GM18870 (cell line): Measurements from ENCODE around the gene FAM20B.

Experiments used
- ATAC-seq: cut with Tn5 transposase; IDR thresholded peaks from one replicate; pipeline ENCODE4 v1.9.1; 2021; ENCODE audit warnings: moderate library complexity; ENCODE audit not compliant: unreplicated experiment

Gene FAM20B

DNA sequence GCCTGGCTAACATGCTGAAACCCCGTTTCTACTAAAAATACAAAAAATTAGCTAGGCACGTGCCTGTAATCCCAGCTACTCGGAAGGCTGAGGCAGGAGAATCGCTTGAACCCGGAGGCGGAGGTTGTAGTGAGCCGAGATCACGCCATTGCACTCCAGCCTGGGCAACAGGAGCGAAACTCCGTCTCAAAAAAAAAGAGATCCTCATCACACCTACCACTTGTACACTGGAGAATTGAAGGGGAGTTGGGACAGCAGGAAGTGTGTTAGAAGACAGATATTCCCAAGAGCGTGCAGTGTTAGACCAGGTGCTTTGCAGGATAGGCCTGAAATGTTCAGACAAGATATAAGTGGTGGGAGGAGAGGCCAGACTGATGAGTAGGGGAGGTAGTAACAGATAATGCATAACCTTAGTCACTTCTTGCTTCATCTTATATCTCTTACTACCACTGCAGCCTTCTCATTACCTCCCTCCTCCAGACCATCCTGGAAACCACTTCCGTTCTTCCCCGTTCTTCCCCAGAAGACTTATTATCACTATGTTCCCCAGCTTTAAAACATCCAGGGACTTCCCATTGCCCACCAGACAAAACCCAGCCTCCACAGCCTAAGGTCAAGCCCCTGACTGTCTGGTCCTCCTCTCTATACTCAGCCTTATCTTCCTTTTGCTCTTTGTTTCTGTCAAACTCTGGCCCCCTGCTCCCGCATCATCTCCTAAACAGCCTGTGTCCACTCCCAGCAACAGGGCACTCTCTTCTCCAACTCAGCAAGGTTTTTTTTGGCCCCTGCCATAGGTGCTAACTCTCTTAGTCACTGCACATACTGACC, 21.3 kb downstream of the FAM20B start:
- ATAC-seq: no peak

- no peak for ATAC-seq
Measured at GRCh38 chr1:179047636-179047997, 21.9 kb downstream of the FAM20B start.

DNA sequence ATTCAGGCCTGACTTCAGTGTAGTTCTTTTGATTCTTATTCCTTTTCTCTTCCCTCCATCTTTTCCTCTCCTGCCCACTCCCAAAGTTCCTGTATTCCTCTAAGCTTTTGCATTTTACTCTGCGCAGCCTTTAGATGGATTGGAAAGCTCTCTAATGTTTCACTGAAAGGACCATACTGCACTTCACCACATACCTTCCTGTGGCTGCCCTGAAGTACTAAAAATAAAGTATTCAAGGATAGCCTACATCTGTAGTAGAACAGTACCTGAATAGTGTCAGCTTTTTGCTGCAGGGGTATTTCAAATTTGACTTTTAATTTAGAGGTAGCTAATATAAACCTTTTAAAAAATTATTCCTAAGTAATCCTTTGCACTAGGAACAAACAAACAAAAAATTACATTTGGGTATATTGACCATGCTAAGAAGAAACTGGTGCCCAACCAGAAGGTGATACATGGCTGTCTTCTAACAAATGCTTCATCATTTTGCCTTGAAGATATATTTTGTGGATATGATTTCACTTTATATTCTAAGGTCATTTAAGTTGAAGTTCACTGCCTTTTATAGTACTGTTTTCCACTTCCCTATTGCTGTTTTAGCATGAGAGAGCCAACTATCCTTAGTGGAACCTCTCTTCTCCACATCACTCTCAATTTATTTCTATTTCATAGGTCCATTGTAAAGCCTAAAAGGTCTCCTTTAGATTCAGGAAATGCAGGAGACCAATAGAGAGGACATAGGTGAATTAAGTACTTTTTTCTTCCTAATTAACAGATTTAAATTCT, 22.8 kb downstream of the FAM20B start:
- ATAC-seq: no peak

DNA sequence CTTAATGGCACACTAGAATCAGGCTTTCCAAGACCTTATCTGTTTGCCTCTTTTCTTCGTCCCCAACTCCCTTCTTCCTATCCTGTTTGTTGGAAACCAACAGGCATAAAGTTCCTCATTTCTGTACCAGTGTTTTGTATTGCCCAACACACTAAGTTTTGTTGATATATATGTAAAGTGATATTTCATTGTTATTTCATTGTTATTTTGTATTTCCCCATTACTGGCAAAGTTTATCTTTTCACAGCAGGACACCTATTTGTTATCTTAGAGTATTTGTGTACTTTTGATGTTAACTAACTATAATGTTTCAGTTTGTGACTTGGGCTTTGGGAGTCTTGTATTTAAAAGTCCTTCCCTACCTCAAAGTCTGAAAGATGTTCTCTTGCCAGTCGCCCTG, 27.1 kb downstream of the FAM20B start:
- ATAC-seq: no peak

DNA sequence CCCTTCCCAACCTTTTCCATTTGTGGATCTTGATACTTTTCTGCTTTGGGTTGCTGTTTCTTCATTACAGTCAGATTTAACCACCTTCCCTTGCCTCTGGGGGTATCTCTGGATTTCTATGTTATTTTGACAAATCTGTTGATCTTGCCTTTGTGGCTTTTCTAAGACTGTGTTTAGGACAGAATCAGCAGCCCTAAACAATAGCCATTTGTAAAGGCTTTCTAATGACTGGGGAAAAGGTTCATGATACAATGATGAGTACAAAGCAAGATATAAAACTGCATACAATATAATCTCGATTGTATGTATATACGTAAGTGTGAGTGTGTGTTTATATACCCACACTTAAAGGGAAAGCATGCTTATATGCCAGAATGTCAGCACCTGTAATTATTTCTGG, 27.8 kb downstream of the FAM20B start:
- no peak for ATAC-seq

GRCh38 chr1:179055937-179056336, 30.2 kb downstream of the FAM20B start:
- ATAC-seq: no peak

DNA sequence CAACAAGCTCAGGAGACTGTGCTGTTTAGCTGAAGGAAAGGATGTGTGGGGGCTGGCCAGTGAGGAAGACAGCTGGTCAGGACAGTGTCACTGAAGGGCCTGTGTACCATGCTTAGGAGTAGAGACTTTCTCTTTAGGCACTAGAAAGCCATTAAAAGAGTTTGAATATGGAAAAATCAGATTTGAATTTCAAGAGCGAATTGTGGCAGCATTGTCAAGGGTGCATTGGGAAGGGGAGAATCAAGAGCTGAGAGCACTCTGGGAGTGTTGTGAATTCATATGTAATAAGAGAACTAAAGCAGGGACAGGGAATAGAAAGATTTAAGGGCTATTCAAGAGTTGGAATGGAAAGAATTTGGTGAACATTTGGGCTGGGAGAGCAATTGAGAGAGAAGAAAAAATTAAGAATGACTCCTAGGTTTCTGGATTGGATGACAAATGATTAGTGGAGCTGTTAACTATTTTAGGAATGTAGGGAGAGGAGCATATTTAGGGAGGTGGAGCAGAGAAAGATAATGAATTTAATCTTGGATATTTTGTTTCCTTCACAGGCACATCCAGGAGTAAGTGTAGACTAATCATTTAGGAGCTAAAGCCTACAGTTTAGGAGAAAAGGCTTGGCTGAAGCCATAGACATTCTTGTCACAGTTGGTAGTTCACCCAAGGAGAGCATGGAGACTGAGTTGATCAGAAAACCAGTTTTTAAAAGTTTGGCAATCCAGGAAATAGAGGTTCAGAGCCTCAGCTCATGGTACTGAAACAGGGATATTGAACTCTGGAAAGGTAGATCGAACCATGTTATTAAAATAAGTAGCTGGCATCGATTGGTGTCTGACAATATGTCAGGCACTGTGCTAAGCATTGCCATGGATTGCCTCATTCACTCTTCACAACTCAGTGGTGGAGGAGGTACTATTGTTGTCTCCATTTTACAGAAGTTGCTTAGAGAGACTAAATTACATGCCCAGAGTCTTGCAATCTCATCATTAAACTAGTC, 33.1 kb downstream of the FAM20B start:
- no peak for ATAC-seq

DNA sequence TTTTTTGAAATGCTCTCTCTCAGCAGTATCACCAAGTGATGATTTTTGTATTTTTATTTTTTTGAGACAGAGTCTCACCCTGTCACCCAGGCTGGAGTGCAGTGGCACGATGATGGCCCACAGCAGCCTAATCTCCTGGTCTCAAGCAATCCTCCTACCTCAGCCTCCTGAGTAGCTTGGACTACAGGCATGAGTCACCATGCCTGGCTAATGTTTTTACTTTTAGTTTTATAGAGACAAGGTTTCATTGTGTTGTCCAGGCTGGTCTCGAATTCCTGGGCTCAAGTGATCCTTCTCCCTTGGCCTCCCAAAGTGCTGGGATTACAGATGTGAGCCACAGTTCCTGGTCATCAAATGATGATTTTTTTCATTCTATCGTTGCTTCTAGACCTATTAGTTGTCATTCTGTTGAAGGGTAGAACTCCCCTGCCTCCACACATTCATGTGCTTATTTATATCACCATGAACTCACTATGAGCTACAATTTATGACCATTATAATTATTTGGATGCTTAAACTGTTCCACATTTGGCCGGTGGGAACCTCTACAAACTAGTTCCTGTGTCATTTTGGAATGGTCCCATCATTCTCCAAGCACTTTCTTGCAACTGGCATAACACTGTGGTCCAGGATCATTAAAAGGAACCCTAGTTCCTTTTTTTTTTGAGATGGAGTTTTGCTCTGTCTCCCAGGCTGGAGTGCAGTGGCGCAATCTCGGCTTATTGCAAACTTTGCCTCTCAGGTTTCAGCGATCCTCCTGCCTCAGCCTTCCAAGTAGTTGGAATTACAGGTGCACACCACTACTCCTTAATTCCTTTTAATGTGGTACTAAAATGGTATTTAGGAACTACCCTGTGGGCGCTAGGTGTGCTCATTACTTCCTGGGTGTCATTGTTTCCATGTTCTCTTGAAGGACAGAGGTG, 35.9 kb downstream of the FAM20B start:
- no peak for ATAC-seq

DNA sequence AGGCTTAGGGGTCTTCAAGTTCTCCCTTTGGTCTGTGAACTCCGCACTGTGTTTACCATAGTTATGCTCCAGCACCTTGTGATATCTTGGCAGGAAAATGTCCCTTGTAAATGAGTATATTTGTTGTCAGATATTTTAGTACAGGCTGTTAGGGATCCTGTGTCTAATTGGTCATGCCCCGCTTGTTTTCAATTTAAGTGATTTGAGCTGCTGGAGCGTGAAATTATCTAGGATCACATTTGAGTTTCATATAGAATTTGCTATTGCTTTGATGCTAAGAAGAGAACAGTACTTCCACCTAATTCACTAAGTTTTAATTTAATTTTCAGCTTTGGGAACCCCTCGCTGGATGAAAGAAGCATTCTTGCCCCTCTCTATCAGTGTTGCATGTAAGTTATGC, 40.8 kb downstream of the FAM20B start:
- ATAC-seq: no peak

DNA sequence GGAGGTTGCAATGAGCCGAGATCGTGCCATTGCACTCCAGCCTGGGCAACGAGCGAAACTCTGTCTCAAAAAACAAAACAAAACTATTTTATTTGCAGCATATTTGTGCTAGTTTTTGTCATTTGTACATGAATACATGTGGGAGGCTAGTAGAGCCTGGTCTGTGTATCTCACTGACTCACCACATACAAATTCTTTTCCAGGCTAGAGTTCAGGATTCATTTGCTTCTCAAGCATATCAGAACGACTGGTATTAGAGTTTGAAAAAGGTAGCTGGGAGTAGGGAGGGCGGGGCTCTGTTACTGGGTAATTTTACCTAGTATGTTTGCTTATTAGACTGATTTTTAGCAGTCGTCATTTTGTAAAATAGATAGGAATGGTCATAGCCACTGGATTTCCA, 51.7 kb downstream of the FAM20B start:
- ATAC-seq: no peak

DNA sequence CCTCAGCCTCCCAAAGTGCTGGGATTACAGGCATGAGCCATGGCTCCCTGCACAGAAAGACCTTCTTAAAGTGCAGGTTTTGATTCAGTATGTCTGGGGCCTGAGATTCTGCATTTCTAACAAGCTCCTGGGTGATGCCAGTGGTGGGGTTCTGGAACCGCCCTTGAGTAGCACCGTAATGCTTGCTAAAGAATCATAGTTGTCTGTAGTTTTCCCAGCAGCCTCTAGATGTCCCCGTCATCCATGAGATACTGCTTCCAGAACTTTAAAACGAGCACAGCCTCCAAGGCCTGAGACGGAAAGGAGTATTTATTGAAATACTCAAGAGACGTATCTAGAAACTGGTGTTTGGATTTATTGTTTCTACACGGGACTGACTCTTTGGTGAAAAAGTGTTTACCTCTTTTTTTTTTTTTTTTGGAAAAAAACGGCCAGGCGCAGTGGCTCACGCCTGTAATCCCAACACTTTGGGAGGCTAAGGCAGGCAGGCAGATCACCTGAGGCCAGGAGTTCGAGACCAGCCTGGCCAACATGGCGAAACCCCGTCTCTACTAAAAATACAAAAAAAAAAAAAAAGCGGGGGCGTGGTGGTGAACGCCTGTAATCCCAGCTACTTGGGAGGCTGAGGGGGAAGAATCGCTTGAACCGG, 53.5 kb downstream of the FAM20B start:
- no peak for ATAC-seq

DNA sequence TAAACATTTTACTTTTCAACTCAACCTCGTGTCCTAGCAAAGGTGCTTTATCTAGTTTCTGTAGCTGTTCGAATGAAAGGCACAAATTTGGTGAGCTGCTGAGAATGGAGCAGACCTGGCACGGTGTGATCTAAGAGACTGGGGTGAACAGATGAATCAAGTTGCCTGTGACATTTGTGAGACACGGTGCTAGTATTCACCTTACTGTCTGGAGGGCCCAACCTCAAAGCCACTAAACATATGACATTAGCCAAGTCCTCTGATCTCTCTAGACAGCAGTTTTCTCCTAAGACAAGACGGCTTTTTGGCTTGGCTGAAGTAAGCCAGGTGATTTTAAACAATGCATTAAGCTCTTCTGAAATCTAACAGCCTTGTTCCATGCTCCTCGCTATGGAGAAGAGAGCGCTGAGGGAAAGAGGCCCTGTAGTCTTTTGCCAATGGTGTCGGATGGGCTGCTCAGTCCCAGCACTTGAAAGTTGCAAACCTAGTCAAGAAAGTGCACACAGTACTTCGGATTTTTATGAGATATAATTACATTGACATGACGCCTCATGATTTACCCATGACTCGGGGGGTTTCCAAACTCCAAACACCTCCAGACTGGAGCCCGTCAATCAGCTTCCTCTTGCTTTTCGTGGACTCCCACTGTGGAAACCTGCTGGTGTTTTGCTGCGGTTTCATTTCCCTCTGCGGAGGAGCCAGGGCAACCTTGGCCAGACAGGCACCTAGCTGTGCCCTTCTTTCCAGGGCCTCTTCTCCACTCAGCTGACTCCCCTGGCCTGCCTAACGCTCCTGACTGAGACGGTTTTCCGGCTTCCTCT, 55.4 kb downstream of the FAM20B start:
- ATAC-seq: no peak

DNA sequence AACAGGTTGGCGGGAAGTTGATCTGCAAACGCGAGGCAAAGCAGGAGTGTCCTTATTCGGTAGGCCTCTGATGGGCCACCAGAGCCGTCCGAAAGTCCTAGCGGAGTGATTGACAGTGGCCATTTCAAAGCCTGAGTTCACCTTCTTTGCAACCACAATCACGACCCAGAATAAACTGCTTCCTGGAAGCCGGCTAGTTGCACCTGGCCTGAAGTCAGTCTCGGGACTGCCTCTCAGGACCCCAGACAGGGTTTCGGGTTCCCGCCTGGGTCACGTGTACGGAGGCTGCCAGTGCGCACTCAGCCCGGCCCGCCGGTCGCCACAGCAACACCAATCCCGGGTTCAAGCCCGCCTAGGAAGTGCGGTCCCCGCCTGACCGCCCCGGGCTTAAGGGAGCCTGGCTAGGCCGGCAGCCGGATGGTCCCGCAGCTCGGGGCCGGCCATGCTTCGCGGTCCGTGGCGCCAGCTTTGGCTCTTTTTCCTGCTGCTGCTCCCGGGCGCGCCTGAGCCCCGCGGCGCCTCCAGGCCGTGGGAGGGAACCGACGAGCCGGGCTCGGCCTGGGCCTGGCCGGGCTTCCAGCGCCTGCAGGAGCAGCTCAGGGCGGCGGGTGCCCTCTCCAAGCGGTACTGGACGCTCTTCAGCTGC, 56.1 kb downstream of the FAM20B start, which contains the start of gene TOR3A:
Gene TOR3A, plus strand, starts transcription at position 384 of the 646 bp plus-strand sequence. Its CDS starts 59 bp downstream, at position 443.
- peak; percentile 84 for ATAC-seq

- no peak for ATAC-seq
Measured at GRCh38 chr1:179082333-179082998, 56.8 kb downstream of the FAM20B start.

DNA sequence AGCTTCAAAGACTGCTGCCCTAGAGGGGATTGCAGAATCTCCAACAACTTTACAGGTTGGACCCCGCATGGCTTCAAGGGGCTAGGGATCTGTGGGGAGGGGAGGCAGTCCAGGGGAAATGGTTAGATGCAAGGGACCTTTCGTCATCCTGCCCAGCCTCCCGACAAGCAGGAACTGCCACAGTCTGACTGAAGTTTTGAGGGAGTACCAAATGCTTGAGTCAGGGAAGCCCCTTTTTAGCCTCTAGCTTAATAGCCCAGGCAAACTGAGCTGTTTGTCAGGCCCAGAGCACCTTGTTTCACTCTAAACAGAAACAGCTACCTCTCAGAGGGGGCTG, 57.3 kb downstream of the FAM20B start:
- ATAC-seq: no peak

DNA sequence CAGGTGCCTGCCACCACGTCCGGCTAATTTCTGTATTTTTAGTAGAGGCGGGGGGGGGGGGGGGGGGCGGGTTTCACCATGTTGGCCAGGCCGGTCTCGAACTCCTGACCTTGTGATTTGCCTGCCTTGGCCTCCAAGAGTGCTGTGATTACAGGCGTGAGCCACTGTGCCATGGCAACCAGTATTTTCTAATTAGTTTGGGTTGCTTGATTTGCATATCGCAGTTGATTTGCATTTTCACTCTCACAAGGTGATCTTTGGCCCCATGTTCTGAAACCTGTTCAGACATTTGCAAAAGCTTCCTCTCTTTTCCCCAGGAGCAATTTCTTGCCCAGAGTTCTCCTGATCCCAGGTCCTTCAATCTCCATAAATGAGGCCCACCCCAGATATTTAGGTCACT, 57.8 kb downstream of the FAM20B start:
- ATAC-seq: peak; percentile 25

- ATAC-seq: no peak
Measured at GRCh38 chr1:179087665-179088064, 62.0 kb downstream of the FAM20B start.
